Jurkat, Clone E6-1 (cell line): ENCODE data around the gene CLCN3.

Experiments used
- DNase-seq: peaks from one replicate; pipeline ENCODE4 v3.0.0-alpha.2; 2011; ENCODE audit warnings: low read depth, low spot score
- H3K4me3 ChIP-seq: 2 replicates; pipeline ENCODE4 v1.5.1; 2011; ENCODE audit warnings: mild to moderate bottlenecking, low read length, control low read depth, moderate library complexity

The CLCN3 gene

GRCh38 chr4:169645627-169646026 is 25.2 kb downstream of the CLCN3 start:
- no peak for DNase-seq
- no peak overlapping the region for H3K4me3 ChIP-seq

- no peak overlapping the region for H3K4me3 ChIP-seq
- no peak for DNase-seq
Measured at GRCh38 chr4:169649545-169650226, 29.3 kb downstream of the CLCN3 start.

DNA sequence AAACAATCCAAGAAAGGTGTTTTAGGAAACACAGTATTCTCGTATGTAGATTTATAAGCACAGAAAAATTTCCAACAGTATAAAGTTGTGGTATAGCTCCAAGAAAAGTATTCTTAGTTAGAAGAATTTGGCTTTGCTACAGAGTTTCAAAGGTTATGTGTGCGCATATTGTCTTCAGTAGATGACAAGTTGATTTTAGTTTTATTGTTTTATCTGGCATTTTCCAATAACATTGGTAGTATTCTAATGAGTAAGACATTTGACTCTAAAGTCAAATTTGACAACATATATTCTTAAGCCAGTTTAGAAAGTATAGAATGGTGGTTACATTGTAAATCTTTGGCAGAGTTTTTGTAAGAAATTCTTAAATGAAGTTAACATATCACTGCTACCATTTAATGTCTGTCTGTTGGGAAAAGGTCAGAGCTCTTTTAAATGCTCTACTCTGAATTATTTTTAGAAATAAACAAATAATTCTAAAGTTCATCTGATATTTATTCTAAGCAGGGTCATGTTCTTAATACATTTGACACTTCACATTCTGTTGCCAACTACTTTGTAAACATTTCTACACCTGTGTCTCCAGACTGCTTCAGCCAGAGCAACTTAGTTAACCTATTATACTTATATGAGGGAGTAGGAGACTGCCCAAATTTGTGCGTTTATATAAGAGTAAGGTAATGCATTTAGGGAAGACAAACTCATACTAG is 30.0 kb downstream of the CLCN3 start:
- H3K4me3 ChIP-seq = no peak overlapping the region
- DNase-seq = no peak

DNA sequence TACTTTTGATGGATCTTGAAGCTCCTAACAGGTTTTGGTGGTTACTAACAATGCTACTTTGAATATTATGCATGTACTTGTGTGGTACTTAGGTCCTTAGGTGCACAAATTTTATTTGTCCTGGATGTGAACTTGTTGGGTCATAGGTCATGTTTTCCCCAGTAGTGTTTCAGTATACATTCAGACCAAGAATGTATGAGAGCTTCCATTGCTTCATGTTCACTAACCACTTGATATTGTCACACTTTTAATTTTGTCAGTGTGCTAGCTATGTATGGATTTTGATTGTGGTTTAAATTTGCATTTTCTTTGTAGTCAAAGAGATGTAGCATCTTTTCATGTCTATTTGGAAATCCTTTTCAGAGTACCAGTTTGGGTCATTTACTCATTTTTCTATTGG is 32.2 kb downstream of the CLCN3 start:
- H3K4me3 ChIP-seq = no peak overlapping the region

GRCh38 chr4:169655401-169655800 is 35.0 kb downstream of the CLCN3 start:
- no peak overlapping the region for H3K4me3 ChIP-seq
- no peak for DNase-seq

More for the DNA sequence above, 32.2 kb downstream of the CLCN3 start:
- DNase-seq = no peak

DNA sequence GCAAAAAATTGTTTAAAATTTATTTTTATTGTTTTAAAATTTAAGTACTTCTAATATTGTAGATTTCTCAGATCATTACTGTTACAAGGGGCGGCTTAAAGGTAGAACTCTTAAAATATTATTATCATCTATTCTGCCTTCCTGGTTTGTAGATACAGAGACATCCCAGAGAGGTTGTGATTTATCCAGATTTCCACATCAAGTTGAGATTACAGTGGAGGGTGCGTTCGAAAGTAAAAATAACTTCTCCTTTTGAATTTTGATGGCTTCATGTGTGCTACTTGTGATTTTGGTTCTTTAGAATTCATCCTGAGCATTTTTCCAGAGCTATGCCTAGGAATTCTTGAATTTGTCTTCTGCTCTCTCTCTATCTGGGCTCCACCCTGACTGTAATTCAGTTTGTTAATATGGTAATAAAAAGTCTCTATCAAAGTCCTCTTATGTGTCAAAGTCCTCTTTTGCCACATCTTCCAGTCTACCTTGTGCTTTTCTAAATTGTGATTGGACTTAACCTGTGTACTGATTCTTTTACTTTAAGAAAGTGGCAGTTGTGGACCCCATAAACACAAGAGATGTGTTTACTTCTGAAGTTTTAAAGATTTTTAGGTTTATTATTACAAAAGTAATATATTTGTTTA is 37.2 kb downstream of the CLCN3 start:
- no peak overlapping the region for H3K4me3 ChIP-seq
- DNase-seq = no peak

DNA sequence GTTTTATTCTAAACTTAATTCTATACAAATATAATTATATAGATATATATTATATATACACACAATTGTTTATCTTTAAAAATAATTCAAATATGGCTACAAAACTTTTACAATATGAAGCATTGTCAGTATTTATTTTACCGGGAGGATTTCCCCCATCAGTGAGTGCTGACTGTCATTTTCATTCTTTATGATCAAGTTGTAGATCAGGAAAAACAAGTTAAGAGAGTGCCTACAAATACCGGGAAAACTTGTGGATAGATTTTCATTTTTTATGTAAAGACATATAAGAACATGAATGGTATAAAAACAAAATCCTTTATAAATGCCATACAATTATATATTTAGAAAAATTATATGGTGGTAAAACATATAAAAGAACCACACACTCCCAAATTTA is 37.8 kb downstream of the CLCN3 start:
- no peak overlapping the region for H3K4me3 ChIP-seq

GRCh38 chr4:169658975-169659715 is 38.8 kb downstream of the CLCN3 start:
- no peak for DNase-seq
- H3K4me3 ChIP-seq = peak overlapping the region; percentile 57

More for the DNA sequence above, 37.8 kb downstream of the CLCN3 start:
- DNase-seq = no peak

DNA sequence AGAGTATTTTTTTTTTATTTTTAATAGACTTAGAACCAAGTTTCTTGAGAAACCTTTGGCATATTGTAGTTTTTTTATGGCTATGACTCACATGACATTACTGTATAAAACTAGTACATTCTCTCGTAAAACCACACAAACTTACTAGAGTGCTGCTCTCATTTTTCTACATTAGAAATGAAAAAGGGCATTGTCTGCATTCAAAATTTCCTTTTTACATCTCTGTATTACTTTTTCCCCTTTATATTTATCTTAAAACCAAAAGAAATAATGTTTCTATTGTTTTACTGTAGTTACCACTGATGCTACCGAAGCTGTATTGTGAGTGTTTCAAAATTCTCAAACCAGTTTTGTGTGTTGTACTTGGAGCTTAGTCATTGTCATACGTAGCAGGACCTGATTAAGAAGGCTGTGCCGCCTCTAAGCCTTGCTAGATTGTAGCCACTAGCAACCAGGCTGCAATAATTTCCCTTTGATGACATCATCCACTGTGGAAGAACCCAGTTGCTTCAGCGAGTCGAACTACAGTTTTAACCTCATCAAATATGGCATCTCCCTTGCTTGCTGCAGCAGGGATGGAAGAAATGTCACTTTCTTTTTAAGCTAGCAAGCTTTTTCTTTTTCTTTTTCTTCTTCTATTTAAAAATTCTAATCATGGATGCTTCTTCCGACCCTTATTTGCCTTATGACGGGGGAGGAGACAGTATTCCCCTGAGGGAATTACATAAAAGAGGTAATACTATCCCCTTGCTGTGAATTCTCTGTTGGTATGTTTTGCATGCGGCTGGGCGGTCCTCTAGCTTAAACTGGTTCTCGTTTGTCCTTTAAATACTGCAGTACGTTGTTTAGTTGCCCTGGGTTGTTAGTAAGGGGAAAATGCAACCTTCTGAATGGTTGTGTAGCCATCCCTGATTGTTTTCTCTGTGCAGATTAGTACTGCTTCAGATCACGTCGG is 39.6 kb downstream of the CLCN3 start:
- DNase-seq = peak; percentile 88
- H3K4me3 ChIP-seq = peak overlapping the region; percentile 57

DNA sequence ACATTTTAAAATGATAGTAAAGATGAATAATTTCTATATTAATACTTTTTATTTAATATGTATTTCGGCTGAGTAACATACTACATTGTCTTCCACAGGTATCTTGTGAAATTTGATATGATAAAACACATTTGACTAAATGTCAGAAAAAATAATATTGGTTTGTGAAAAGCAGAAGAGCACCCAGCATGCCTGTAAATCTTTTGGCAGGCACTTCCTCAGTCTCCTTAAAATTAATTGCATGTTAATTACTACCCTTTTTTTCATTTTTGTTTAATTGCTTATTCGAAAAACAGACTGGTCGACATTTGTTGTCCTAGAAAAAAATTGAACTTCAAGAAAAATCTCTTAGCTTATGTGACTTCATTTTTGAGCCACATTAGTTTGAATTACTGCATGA is 40.6 kb downstream of the CLCN3 start:
- H3K4me3 ChIP-seq = no peak overlapping the region
- no peak for DNase-seq

DNA sequence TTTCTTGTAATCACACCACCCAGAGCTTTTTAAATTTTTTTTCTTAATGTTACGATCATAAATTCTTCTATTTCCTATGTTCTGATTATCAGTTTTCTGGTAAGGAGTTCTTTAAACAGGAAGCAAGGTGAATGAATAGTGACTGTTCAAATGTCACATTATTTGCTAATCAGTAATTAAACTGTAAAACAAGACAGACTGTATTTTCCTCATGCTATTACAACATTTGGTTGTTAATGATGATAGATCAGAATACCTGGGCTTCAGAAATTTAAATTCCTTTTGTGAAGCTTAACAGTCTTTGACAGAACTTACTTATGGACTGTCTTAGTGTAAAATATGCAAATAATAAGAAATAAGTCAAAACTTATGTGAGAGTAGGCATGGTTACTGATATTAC is 41.4 kb downstream of the CLCN3 start:
- DNase-seq = no peak

DNA sequence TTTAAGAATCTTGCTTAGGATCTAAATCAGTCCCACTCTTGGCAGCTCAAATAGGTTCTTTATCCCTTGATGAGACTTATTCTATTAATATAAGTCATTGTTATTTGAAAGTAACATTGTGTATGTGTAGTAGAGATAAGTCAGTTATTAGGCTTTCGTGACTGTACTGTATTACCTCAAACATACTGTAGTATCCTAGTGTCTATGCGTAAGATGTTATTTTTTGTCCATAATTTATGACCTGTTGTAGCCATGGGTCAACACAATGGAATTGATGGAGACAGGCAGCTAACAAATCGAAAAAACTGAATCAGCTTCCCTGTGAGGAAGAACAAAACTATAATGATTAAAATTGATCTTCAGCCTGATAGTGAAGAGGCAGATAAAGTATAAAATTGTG is 41.8 kb downstream of the CLCN3 start:
- no peak for DNase-seq
- H3K4me3 ChIP-seq = no peak overlapping the region

More for the DNA sequence above, 41.4 kb downstream of the CLCN3 start:
- no peak overlapping the region for H3K4me3 ChIP-seq

GRCh38 chr4:169663402-169663801 is 43.0 kb downstream of the CLCN3 start:
- no peak for DNase-seq
- no peak overlapping the region for H3K4me3 ChIP-seq

DNA sequence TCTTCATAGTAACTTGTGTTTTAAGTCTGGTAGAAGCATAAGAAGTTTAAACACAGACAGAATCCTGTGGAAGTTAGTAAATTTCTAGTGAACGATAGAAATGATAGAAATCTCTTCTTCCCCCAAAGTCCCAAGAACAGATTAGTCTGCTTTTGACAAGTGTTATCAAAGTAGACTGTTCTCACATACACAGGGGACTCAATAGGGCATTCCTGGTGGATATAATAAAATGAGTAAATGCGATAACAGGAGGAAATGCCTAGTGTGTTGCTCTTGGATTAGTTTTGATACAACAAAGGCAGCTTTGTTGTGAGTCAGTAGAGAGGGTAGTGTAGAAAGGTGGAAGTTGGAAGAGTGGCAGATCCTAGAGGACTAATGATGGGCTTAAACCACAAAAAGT is 43.5 kb downstream of the CLCN3 start:
- no peak overlapping the region for H3K4me3 ChIP-seq
- no peak for DNase-seq

DNA sequence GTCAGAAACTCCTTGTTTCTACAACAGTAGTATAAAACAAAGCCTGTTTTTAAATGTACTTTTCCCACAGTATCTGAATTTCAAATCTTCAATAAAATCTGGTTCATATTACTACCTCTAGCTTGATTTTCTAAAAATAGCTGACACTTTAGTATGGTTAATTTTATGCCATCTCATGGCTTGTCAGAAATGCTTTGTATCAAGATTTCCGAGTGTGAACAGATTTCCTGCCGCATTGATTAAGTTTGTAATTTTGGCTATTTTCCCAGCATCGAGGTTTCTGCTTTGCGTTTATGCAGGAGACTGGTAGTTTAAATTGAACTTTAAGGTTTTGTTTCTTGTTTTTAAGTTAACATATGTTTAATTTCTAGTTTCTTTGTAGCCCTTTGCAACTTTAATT is 44.2 kb downstream of the CLCN3 start:
- DNase-seq = peak; percentile 28

DNA sequence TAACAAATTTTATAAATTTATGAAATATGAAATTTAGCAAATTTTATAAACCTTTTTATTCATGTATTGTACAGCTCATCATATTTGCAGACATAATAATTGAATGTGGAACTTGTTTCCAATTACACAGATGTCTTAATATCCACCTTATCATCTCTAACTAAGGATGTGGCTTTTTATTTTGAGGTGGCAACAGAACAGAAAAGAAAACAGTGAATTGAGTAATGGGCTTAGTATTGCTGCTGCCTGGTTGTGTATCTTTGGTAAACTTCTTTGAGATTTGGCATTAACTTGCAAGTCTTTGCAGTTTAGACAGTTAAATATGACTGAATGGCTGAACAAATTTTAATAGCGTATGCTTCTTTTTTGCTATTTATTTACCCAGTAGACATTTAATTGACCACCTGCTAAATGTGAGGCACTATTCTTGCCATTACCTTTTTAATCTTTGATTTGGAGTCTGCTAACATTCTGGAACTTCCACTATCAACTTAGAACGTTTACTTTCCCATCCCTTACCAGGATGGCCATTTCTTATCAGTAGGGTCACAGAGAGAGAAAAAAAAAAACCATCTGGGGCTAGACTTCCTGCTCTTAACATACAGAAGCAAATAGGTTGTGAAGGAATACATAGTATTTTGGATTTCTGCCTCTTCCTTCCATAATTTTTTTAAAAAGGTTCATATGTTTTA is 44.8 kb downstream of the CLCN3 start:
- peak overlapping the region; percentile 2; the same call in 1 of the 2 replicates for H3K4me3 ChIP-seq

More for the DNA sequence above, 44.2 kb downstream of the CLCN3 start:
- H3K4me3 ChIP-seq = peak overlapping the region; percentile 2; the same call in 1 of the 2 replicates

GRCh38 chr4:169668069-169668721 is 47.8 kb downstream of the CLCN3 start:
- no peak for DNase-seq

More for the DNA sequence above, 44.8 kb downstream of the CLCN3 start:
- peak; percentile 59 for DNase-seq

More at GRCh38 chr4:169668069-169668721, 47.8 kb downstream of the CLCN3 start:
- no peak overlapping the region for H3K4me3 ChIP-seq
